ENCODE results near the gene SIRT5. TPM values are rescaled to one million over a fixed set of nuclear protein-coding genes. Genes with fewer than 3 reads are reported as not detected.

The SIRT5 gene
- total RNA-seq, 6 donors from 2014 or later = 7.0 to 19.9 (median 11.0) TPM

GRCh38 chr6:13604546-13605416 is 30.4 kb downstream of the SIRT5 start:
- Histone ChIP-seq H3K36me3 (peaks cover 0 to 34% (median 13%) of the 10 kb centered on the region in 4 donors), H3K27ac (no peak overlapping the region), H3K9me3 (no peaks in the 10 kb centered on the region), H3K27me3 (no peaks in the 10 kb centered on the region), H3K4me1 (no peaks in the 10 kb centered on the region), H3K4me3 (no peak overlapping the region)
- no peak for ATAC-seq (ENCODE audit: low FRiP score in 2 of 2)
- TF ChIP-seq CTCF (IDR thresholded peaks at IDR 0.05) (no peak), EP300 (IDR thresholded peaks at IDR 0.05) (no peak), POLR2A (IDR thresholded peaks at IDR 0.05) (no peak), POLR2AphosphoS5 (IDR thresholded peaks at IDR 0.05) (no peak)
- WGBS, 2 donors = 84 to 95% methylated on average over 2 of the region's 2 CpGs
- DNase-seq = no peak

GRCh38 chr6:13605634-13606033 is 31.2 kb downstream of the SIRT5 start:
- H3K4me1 ChIP-seq = no peaks in the 10 kb centered on the region
- no peak overlapping the region for H3K27ac ChIP-seq
- 94 to 97% methylated on average over 4 of the region's 4 CpGs for WGBS, 2 donors
- no peak for ATAC-seq (ENCODE audit: low FRiP score in 2 of 2)
- H3K9me3 ChIP-seq = no peaks in the 10 kb centered on the region
- no peak for DNase-seq
- peaks cover 0 to 28% (median 11%) of the 10 kb centered on the region in 4 donors for H3K36me3 ChIP-seq
- H3K4me3 ChIP-seq = no peak overlapping the region
- no peaks in the 10 kb centered on the region for H3K27me3 ChIP-seq
- no peak for TF ChIP-seq POLR2A (IDR thresholded peaks at IDR 0.05)
- no peak for TF ChIP-seq CTCF (IDR thresholded peaks at IDR 0.05)
- no peak for TF ChIP-seq EP300 (IDR thresholded peaks at IDR 0.05)
- TF ChIP-seq POLR2AphosphoS5 (IDR thresholded peaks at IDR 0.05) = no peak

- WGBS, 2 donors = 61 to 81% methylated on average over 4 of the region's 4 CpGs
- Histone ChIP-seq H3K9me3 (no peaks in the 10 kb centered on the region), H3K36me3 (peaks cover 0 to 5% (median under 1%) of the 10 kb centered on the region in 4 donors), H3K4me1 (peaks cover 13 to 22% (median 15%) of the 10 kb centered on the region in 4 donors), H3K27me3 (no peaks in the 10 kb centered on the region), H3K4me3 (no peak overlapping the region), H3K27ac (no peak overlapping the region)
- ATAC-seq (ENCODE audit: low FRiP score in 2 of 2) = no peak
- TF ChIP-seq EP300 (IDR thresholded peaks at IDR 0.05) = no peak
- TF ChIP-seq POLR2A (IDR thresholded peaks at IDR 0.05) = no peak
- TF ChIP-seq CTCF (IDR thresholded peaks at IDR 0.05) = no peak
- TF ChIP-seq POLR2AphosphoS5 (IDR thresholded peaks at IDR 0.05) = no peak
- no peak for DNase-seq
Measured at GRCh38 chr6:13611715-13612114, 37.3 kb downstream of the SIRT5 start.

- DNase-seq = no peak
- no peaks in the 10 kb centered on the region for H3K27me3 ChIP-seq
- ATAC-seq (ENCODE audit: low FRiP score in 2 of 2) = no peak
- H3K4me3 ChIP-seq = no peak overlapping the region
- H3K9me3 ChIP-seq = no peaks in the 10 kb centered on the region
- peaks cover 0 to 14% (median 6%) of the 10 kb centered on the region in 4 donors for H3K36me3 ChIP-seq
- TF ChIP-seq POLR2AphosphoS5 (IDR thresholded peaks at IDR 0.05) (no peak), EP300 (IDR thresholded peaks at IDR 0.05) (no peak), CTCF (IDR thresholded peaks at IDR 0.05) (no peak), POLR2A (IDR thresholded peaks at IDR 0.05) (no peak)
- peaks cover 18 to 34% (median 20%) of the 10 kb centered on the region in 4 donors for H3K4me1 ChIP-seq
- H3K27ac ChIP-seq = no peak overlapping the region
- 79 to 84% methylated on average over 3 of the region's 3 CpGs for WGBS, 2 donors
Measured at GRCh38 chr6:13613029-13613594, 38.7 kb downstream of the SIRT5 start.

Measured in upper lobe of left lung (tissue), 6 donors.